Anterior cingulate cortex (tissue), 58 donors: Measurements from ENCODE around the gene ALS2.

ENCODE experiments used
- DNase-seq, 58 donors: peaks; one replicate each; lab custom pipeline; 2025; lab: John Stamatoyannopoulos, UW

Gene ALS2

DNA sequence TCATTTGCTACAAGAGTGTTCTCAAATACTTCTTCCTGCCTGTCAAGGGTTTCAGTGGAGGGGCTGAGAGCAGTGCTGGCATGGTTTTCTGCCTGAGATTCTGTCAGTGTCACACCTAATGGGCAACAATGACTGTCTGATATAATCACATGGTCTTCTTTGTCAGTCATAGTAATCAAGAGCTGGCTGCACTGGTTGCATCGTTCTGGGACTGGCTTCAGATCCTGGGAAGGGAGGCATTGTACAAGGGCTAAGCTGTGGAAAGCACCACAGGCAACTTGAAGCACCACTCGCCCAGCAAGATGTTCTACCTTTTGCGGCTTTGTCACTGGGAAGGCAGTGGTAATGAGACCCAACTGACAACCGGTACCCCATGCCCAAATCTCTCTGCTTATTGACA is 19.6 kb downstream of the ALS2 start:
- DNase-seq: no peak

DNA sequence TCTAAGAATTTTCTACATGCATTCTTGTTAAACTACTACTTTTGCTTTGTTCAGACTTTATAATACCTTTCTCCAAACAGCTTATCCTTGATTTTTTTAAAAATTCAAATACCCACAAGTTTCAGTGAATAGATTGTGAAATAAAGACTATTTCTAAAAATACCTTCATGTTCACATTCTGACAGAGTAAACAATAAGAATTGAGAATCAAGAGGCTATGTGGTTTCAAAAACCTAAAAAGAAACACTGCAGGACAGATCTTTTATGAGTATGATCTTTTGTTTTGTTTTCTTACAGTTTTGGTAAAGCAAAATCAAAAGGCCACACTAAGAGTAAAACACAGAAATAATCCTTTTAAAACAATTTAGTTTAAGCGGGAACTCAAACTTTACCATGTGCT is 21.2 kb downstream of the ALS2 start:
- no peak for DNase-seq

DNA sequence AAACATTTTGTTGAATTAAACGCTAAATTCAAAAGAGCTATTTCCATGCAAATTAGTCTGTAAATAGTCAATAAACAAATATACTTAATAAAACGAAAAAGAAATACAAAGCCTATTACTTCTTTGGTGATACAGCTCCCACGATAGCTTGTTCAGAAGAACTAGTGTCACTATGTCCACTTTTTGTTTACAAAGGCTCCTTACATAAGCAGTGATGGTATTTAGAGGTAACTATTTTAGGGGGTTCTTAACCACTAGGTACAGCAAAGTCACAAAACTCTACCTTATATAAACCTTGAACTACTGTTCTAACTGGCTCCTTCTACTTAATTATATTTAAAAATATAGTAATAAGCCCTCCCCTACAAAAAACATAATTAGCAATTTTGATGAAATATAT is 21.9 kb downstream of the ALS2 start:
- DNase-seq: no peak

DNA sequence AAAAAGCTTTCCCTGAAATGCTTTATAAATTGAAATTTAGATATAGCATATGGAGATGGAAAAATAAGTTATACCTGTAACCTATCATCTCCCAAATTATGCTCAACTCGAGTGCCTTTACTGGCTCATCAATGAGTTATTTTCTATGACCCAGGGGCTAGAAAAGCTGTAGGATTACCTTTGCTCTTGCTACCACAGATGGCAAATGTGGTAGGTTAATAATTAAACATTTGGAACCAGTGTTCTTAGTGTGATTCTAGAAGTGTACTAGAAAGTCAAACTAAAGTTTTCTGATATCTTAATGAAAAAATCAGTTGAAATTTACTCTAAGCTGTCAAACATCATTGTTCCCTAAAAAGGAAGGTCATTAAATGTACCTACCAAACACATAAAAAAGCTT is 22.5 kb downstream of the ALS2 start:
- no peak for DNase-seq

DNA sequence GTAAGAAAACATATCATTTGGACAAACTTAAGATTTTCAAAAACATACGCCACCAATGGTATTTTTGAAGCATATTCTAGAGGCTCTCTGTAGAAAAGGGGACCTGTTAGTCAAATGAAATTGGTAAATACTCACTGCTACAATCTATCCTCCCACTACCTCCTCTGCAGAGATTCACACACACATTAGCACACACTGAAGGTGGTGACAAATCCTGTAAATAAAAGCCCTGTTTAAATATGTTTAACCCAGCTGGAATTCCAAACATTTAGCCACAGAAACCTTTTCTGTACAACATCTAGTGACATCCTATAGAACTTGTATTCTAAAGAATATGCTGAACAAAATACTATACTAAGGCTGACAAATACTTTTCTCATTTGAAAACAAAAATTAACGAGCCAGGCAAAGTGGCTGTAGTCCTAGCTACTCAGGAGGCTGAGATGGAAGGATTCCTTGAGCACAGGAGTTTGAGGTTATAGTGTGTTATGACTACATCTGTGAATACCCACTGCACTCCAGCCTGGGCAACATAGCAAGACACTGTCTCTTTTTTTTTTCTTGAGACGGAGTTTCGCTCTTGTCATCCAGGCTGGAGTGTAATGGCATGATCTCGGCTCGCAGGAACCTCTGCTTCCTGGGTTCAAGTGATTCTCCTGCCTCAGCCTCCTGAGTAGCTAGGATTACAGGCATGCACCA is 25.9 kb downstream of the ALS2 start:
- DNase-seq: no peak

DNA sequence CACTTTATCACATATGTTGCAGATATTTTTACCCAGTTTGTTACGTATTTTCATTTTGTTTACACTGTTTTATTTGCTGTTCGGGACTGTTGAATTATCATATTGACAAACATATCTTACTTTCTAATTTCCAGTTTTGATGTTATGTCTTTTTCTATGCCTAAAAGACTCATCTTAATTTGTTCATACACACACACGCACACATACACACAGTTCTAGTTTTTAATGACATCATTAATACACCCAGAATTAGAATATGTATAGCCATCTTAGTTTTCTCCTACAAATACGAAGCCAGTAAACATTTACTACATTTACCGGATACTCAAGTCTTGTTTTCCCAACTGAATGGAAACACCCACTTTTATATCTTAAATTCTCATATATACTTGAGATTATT is 29.2 kb downstream of the ALS2 start:
- DNase-seq: no peak

DNA sequence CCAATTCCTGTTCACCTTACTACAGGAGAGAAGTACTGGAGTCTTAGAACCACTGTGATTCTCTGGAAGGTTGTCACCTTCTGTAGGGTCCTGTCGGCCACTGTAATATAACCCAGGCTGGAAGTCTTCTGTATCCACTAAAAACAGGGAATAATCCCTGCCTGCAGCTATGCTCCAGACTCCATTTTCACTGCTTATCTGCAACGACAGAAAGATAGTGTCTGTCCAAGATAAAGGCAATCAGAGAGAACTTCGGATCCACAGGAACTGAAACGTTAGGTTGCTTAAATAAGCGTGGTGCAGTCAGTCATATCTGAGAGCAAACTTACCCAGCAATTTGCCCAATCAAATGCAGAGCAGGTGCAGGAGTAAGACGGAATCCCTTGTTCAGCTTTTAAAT is 34.2 kb downstream of the ALS2 start:
- DNase-seq: no peak

DNA sequence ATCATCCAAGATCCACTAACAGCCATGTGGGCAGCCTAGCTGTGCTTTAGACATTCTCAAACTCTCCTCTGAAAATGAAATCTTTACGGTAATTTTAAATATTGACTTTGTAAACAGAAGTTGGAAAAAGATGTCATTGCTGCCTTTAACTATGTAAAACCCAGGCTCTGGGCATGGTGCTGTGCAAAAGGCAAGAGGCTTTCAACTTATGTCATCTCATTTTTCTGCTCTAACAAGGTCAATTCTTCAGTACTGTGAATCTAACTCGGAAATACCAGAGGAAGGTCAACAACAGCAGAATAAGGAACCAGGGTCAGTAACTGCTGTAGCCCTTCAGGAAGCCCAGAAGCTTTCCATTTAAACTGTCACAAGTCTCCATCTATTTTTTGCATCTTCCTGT is 45.2 kb downstream of the ALS2 start:
- DNase-seq: no peak

DNA sequence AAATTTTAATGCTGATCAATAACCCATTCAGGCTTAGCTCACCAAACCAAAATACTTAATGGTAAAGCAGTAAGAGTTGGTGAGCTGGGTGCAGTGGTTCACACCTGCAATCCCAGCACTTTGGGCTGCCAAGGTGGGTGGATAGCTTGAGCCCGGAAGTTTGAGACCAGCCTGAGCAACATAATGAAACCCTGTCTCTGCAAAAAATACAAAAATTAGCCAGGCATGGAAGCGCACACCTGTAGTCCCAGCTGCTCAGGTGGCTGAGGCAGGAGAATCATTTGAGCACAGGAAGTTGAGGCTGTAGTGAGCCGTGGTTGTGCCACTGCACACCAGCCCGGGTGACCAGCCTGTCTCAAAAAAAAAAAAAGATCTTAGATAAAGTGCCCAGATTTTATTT is 46.6 kb downstream of the ALS2 start:
- DNase-seq: no peak

DNA sequence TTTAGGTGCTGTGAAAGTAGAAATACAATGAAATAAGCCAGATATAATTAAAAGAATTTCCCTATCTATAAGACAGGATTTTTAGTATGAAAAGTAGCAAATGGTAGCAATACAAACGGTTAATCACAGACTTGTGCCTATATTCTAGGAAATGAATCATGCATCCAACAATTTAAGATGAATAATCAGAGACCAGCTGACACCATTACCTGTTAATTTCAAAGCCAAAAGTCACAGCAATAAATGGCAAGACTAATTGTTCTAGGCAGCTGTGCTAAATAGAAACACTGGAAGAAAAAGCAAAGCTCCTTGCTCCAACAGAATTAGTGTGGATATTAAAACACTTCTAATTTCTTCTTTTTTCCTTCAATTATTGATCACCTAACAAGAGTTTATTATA is 47.2 kb downstream of the ALS2 start:
- no peak for DNase-seq

DNA sequence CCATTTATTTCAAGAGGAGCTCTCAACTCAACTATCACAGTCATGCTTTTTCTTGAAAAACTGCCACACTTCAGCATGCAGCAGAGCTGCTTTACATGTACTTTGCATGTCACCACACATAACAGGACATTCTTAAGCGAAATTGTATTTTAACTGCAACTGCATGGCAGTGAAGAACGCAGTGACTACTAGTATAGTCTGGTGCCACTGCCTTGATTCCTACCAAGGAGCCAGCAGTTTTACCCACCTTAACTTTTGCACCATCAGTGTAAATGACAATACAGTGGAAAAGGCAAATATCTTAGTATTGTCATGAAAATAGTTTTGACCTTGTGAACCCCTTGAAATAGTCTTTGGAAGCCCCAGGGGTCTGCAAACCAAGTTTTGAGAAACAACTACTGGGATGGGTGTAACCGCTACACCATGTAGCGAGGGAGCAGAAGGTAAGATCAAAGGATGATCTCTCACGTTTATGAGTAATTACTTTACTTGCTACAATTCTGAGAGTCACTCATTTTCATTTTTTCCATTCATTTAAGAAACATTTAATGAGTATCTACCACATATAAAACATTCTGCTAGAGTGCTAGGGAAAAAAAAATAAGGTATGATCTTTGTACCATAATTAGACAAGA is 50.0 kb downstream of the ALS2 start:
- DNase-seq: no peak

DNA sequence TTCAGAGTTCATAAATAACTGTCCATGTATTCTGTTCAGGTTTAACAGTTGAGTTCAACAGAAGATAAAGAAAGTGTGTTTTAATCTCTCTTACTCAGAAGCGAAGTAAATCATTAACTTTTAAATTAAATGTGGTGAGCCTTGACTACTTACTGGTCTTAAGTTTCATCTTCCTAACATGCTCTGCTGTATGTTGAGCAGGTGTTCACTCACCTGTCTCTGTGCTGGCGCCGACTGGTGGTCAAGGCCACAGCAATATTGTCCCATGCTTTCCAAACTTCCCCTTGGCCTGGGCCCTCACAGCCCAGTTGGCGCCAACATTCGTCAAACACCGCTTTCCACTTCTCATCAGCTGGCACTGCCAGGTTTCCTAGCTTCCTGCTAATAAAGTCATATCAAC is 65.3 kb downstream of the ALS2 start:
- no peak for DNase-seq

DNA sequence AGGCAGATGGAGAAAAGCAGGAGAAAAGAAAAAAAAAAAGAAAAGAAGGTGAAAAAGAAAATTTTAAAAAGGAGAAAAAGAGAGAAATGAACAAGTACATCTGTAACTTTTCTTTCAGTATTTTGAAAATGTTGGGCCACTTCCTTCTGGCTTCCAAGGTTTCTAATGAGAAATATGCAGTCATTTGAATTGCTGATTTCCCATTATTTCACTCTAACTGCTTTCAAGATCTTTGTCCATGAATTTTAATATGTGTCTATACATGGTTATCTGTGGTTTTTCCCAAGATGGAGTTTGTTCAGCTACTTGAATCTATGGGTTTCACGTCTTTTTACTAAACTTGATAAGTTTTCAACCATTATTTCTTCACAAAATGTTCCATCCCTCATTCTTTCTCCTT is 68.0 kb downstream of the ALS2 start:
- DNase-seq: no peak

DNA sequence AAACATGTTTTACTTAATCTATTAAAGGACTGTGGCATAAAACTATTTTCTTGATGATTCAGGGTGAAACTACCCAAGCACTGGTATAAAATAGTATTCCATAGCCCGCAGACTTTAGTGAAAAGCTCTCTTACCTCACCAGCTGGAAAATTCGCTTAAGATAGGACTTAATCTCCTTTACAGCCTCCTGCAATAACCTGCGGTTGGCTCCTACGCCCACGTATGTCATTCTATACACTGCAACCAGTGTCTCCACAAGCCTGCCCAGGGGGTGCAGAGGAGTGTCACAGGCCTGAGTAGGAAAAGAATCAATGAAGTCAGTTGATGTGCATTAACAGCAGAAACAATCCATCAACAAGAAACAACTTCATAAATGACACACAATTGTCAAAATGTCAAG is 71.0 kb downstream of the ALS2 start:
- DNase-seq: no peak

DNA sequence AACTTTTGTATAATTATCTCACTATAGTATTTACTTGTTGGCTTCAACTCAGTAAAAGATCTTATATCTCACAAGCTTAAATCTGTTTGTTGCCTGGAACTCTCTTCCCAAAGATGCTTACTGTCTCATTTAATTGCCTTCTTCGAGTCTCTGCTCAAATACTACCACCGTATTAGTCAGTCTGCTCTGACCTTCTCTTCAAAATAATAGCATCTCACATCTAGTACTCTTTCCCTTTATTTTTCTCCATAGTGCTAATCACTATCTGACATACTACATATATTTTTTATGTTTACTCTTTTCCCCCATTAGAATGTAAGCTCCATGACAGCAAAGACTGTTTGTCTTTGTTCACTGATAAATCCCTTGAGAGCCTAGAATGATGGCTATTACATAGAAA is 71.7 kb downstream of the ALS2 start:
- DNase-seq: no peak

DNA sequence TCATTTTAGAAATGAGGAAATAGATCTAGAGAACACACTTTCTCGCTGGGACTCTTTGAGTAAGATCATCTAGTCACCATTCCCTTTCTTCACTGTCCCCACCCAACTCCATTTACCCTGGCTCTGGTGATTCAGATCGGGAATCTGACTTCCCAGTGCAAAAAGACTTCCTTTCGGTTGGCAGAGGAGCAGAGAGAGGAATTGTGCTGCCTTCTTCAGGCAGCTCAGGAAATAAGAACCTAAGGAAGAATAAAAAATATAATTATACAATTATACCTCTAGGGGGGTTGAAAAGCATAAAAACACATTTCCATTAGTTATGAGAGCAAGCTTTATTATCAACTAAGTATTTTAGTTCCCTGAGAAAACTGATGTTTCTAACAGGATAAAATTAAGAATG is 73.0 kb downstream of the ALS2 start:
- DNase-seq: no peak

DNA sequence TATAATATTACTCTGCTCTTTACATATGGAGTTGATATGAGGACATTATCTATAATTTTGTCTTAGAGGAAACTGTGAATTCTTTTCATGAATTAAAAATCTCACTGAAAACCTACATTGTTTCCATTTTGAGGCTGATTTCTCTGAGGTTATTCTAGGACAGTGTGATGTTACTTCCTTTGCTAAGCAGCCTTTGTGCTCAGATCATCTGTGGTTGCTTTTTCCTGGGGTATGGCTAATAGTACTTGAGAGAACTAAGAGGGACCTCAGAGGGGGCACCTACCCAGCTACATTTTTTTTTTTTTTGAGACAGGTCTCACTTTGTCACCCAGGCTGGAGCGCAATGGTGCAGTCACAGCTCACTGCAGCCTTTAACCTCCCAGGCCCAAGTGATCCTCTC is 73.6 kb downstream of the ALS2 start:
- no peak for DNase-seq

DNA sequence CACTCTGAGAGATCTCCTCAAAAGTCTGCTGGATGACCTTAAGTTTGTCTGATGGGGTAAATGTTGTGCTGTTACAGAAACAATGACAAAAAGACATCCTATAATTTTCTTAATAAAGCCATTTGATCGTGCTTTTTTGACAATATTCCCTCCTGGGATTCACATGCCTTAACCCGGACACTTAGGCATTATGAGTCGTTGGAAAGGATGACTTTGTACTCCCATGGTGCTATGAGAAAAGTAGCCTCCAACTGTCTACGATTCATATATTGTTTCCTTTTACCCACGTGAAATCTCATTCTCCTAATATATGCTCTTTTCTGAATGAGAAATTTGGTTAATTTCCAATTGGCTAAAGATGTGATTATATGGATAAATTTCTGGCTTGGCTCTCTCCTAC is 76.2 kb downstream of the ALS2 start:
- DNase-seq: no peak

DNA sequence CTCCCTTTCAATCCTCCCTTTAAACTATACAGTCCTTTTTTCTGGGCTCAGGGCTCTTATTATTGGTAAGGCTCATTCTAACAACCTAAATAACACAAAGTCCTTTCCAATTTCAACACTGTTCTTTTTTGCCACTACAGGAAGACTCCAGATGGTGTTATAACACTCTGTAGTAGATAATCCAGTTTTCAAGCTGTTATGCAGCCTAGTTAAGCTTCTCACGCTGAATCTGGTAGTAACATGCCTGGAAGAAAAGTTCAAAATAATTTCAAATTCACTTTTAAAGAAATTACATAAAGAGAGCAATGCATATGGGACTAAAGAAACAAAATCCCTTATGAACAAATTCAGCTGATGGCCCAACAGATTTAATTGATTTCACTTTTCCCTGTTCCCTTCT is 79.1 kb downstream of the ALS2 start:
- DNase-seq: peak in 2 of 58 donors; percentile 9 to 18

DNA sequence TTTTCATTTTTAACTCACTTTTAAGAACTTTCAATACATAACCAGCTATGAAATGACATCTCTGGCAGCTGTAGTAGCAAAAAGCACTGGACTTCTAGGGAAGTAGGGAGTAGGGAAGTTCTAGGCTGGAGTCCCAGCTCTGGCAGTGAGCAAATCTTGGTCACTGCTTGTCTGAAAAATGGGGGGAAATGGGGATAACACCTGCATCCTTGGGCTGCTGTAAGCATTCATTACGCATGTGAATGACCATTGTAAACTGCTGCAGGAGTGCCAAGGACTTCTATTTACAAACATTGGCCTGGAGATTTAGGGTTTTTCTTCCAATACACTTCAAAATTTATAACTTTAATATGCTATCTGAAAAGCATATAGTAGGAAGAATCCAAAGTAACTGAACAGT is 81.3 kb downstream of the ALS2 start:
- DNase-seq: no peak

DNA sequence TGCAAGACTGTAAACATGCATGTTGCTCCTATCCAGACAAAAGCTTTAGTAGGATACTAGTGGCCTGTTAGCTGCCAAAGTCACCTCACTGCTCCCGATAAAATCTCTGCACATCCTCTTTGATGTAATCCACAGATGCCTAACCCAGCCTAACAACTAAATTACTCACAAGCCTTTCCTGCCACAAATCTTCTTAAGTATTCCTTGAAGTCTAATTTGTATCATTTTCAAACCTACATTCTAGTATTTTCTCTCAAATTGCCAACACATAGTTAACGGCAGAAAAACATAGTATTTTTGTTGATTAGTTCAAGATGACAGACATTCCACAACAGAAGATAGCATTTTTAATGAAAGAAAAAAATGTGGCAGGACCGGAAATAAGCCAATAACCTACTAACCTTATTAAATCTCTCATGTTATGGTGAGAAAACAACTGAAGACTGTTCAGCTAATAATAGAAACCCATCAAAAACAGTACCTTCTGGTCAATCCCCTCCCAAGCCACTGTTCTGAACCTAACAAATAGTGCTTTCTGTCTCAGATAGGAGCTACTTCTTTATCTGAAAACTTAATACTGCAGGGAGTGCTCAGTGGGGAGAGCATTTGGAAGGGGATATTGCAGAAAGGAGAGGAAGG is 82.0 kb downstream of the ALS2 start, which contains the start of gene MPP4:
TSS of gene MPP4 (minus strand) at position 57 of the 639 bp plus-strand sequence. CDS start 4,690 bp downstream, outside the sequence.
- DNase-seq: no peak

DNA sequence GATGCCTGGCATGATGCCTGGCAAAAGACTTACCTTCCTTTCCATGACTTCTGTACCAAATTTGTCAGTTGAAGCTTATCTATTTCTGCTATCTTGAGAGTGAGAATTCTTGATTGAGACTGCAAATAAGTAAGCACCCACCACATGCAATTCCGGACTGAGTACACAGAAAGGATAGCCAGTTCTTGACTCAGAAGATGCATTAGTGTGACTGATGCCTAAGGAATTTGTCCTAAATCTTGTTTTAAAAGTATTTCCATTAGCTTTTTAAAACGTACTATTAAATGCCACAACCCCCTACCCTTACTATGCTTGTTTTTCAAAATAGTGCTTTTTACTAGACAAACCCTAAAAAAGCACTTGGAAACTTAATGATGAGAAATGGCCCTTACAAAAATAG is 82.8 kb downstream of the ALS2 start:
- no peak for DNase-seq
